Omental fat pad (tissue), 4 donors: Measurements from ENCODE around the gene WASHC1. TPM values are rescaled to one million over a fixed set of nuclear protein-coding genes. Genes with fewer than 3 reads are reported as not detected.
"Not testable (repeated sequence)": the region's sequence is repeated elsewhere in the genome, so short reads cannot be mapped to it uniquely, and the experiment has no call there.

Experiments
- ATAC-seq: fragments of 150-250 bp; one replicate; pipeline ENCODE4 v1.9.1; 2016; ENCODE audit warnings: mild to moderate bottlenecking, moderate library complexity; ENCODE audit not compliant: low FRiP score
- DNase-seq: peaks from one replicate; pipeline ENCODE4 v3.0.0-alpha.2; 2019; ENCODE audit warnings: low spot score
- total RNA-seq, 4 donors: library from RNA; depleted of rRNA; stranded (reverse); fragments of >200 nt; gene quantifications; one replicate each; pipeline ENCODE4 v1.1.0, GENCODE V29; 2016

Gene WASHC1
- total RNA-seq, 4 donors from 2014 or later: 3.2 to 12.6 (median 4.5) TPM

- not testable (repeated sequence) for ATAC-seq, DNase-seq
Observed at GRCh38 chr9:21621-22020, 7.6 kb downstream of the WASHC1 start.

- ATAC-seq, DNase-seq: not testable (repeated sequence)
Observed at GRCh38 chr9:16875-17274, 12.4 kb downstream of the WASHC1 start.

GRCh38 chr9:14129-14809, 15.0 kb downstream of the WASHC1 start:
- ATAC-seq, DNase-seq: not testable (repeated sequence)

- ATAC-seq, DNase-seq: not testable (repeated sequence)
Observed at GRCh38 chr9:11206-11605, 18.1 kb downstream of the WASHC1 start.

- not testable (repeated sequence) for DNase-seq
- peak; percentile 66 for ATAC-seq
Observed at GRCh38 chr9:10653-11053, 18.6 kb downstream of the WASHC1 start.

GRCh38 chr9:10207-10606, 19.0 kb downstream of the WASHC1 start:
- not testable (repeated sequence) for DNase-seq
- ATAC-seq: peak; percentile 37

Other genes with a start within 250 kb of the WASHC1 start
- gene FOXD4, start 89.0 kb upstream of the WASHC1 start, total RNA-seq: under 1 TPM in 3 of 4 donors, not detected in 1; 0.46 to 0.48 (median 0.47) TPM
- 10 to 100 TPM; 21.9 to 34.5 (median 25.4) TPM for gene ZNG1A, start 149.6 kb upstream of the WASHC1 start, total RNA-seq
- gene DOCK8, start 185.4 kb upstream of the WASHC1 start, total RNA-seq: 10 to 100 TPM; 18.1 to 33.3 (median 28.6) TPM